ENCODE measurements around the gene CDC42EP5.
"Not testable (repeated sequence)": the region's sequence is repeated elsewhere in the genome, so short reads cannot be mapped to it uniquely, and the experiment has no call there.

CDC42EP5 gene

DNA sequence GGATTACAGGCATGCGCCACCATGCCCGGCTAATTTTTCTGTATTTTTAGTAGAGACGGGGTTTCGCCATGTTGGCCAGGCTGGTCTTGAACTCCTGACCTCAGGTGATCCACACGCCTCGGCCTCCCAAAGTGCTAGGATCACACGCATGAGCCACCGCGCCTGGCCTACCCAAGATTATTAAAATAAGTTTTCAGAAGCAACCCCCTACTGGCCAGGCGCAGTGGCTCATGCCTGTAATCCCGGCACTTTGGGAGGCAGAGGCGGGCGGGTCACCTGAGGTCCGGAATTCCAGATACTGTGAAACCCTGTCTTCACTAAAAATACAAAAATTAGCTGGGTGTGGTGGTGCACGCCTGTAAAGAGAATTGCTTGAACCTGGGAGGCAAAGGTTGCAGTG is 26.7 kb downstream of the CDC42EP5 start:
- not testable (repeated sequence) for DNase-seq

DNA sequence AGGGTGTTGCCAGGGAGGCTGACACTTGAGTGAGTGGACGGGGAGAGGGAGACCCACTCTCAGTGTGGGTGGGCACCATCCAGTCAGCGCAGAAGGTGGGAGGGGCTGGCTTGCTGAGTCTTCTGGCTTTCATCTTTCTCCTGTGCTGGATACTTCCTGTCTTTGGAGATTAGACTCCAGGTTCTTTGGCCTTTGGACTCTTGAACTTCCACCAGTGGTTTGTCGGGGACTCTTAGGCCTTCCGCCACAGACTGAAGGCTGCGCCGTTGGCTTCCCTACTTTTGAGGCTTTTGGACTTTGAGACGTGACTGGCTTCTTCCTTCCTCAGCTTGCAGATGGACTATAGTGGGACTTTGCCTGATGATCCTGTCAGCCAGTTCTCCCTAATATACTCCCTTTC is 28.4 kb downstream of the CDC42EP5 start:
- no peak for DNase-seq

DNA sequence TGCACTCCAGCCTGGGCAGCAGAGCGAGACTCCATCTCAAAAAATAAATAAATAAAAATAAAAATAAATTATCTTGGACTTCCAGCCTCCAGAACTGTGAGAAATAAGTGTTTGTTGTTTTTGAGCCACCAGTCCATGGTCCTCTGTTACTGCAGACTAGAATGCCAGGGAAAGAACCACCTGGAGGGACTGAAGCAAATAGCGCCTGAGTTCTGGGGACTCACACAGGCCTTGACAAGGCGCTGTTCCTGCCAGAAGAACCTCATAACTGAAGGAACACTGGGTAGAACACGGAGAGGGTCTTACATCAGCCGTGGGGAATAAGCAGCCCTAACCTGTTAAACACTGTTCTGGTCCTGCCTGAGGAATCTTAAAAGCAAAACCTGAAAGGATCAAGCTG is 32.5 kb downstream of the CDC42EP5 start:
- DNase-seq = no peak

DNA sequence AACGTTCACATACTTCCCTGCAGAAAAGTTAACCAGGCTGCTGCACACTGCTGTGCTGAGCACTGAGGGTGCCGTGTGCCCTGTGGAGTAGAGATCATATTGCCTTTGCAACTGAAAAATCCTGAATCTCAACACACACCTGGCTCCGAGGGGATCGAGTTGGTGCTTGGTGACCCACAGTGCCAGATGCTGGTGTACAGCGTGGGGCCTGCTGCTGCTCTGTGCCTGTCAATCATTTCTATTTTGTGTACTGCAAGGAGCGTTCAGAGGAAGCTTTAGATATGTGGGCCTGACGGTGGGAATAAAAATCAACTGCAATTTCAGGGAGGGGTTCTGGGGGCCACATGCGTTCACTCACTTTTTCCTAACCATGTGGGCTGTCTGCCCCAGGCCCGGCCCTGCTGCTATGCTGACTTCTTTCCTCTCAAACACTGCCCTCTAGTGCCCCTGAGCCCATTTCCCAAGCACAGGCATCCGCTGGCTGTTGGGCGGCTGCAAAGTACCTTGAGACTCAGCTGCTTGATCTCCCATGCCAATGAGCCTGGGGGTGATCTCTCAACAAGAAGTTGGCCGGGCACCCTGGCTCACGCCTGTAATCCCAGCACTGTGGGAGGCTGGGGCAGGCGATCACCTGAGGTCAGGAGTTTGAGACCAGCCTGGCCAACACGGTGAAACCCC is 33.8 kb downstream of the CDC42EP5 start:
- no peak for DNase-seq

DNA sequence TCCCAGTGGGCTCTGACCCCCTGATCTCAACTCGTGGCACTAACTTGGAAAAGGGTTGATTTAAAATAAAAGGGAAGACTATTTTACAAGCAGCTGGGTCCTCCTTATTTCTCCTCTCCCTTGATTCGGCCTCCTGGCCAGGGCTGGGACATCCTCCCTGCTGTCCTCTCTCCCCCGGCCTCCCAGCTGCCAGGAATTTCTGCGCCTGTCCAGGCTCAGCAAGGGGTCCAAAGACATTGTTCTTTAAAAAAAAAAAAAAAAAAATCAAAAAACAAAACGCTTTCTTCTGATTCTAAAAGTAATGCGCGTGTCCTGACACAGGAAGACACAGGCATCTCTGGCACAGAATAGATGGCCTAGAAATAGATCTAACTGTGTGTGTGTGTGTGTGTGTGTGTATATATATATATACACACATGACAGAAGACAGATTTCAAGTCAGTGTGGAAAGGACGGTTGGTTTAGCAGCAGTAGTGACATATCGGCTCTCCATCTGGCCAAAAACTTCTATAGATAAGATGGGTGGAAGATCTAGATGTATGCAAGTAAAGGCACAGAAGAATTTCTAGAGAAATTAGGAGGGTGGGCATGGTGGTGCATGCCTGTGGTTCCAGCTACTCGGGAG is 36.4 kb downstream of the CDC42EP5 start:
- DNase-seq = no peak

DNA sequence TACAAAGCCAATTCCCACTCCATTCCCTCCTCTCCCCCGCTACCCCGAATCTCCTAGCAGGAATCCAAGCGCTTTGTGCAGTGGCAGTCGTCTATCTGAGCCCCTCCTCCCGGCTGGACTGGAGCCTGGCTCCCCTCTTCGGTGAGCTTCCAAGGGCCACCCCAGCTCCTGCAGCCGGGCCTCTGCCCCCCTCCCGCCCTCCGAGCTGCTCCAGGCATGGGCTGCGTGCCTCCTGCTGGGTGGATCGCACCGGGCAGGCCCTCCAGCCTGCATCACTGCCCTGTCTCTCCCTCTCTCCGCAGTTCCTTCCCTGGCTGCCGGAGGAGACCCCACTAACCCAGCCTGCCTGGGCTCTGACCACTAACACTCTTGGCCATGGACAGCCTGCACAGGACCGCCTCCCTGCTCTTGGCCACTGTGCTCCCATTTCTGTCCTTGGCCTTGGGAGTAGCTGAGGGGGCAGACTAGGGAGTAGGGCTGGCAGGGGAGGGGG is 37.0 kb downstream of the CDC42EP5 start:
- DNase-seq = no peak

DNA sequence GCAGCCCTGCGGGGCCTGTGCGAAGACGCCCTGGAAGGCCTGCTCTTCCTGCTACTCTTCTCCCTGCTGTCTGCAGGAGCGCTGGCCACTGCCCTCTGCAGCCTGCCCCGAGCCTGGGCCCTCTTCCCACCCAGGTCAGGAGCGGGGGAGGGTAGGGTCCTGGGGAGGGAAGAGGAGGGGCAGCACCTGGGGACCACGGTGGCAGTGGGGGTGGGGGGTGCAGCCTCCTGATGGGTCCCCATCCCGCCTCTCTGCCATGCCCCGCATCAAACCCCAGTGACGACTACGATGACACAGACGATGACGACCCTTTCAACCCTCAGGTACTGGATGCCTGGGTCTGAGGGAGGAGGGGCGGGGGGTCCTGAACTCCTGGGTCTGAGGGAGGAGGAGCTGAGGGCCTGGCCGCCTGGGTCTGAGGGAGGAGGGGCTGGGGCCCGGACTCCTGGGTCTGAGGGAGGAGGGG is 37.5 kb downstream of the CDC42EP5 start:
- DNase-seq = no peak

DNA sequence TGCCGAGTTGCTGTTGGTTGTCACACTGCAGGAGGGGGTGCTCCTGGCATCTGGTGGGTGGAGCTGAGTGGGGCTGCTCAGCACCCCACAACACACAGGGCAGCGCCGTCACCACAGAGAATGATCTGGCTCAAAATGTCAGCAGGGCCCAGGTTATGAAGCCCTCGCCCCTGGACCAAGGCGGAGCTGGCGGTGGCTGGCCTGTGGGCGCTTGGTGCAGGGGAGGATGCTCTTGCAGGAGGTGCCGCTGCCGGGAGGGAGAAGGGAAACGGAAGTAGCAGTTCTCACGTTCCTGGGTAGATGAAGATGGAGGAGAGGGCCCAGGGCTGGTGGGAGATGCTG is 38.3 kb downstream of the CDC42EP5 start:
- DNase-seq = no peak

DNA sequence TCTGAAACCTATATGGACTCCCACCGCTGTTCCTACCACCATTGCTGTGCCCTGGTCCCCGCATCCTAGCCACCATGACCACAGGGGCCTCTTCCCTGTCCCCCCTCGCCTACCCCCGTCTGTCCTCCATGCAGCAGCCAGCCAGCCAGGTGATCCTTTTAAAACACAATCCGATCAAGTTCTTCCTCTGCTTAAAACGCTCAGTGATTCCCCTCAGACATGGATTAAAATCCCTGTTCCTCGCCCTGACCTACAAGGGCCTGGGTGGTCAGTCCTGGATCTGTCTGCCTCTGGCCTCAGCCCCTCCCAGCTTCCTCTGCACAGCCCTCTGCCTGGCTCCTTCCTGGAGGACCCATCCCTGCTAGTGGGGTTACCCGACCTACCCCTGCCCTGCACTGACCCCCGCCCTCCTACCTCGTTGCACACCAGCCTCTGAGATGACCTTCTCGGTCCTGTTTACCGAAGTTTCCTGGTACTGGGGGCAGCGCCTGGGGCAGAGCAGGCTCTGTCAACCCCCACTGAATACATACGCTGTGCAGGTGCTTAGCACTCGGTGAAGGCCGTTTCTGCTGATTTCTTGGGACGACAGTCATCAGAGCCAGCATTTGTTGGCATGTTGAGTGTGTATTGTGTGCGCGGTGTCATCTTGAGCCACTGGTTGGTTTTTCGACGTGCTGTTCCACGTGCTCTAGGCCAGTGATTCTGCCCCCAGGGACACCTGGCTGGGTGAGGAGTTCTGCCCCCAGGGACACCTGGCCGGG is 38.8 kb downstream of the CDC42EP5 start:
- DNase-seq = no peak

DNA sequence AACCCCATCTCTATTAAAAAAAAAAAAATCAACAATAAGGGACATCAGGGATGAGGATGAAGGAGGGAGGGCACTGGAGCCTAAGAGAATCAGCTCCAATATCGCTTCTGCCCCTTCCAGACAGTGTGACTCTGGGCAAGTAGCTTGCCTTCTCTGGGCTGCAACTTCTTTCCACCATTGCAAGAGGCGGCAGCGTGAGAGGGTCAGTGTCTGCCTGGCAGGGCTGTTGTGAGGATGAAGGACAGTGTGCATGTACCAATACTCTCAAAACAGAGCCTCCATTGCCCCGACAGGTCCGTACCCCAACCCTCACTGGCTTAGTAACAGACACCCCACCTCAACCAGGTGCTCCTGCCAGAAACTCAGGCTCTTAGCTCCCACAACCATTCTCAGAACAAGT is 39.4 kb downstream of the CDC42EP5 start:
- no peak for DNase-seq

DNA sequence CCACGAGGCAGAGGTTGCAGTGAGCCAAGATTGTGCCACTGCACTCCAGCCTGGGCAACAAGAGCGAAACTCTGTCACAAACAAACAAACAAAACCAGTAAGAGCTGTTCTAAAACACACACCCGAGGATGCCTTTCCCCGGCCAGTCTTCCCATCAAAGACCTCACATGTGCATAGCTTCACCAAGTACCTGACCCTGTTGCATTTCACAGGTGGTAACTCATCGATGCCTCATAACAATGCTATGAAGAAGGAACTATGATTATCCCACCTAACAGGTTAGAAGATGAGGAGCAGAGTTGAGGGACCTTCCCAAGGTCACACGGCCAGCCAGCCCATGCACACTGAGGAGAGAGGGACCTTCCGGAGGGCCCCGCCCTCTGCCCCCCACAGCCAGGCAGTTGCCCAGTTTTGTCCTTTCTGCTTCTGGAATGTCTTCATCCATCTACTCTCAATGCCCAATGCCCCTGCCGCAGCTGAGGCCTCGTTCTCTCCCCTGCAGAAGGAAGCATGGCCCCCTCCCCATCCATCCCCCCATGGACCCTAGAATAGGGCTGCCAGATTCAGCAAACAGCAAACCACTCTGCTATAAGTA is 40.9 kb downstream of the CDC42EP5 start:
- DNase-seq = no peak

DNA sequence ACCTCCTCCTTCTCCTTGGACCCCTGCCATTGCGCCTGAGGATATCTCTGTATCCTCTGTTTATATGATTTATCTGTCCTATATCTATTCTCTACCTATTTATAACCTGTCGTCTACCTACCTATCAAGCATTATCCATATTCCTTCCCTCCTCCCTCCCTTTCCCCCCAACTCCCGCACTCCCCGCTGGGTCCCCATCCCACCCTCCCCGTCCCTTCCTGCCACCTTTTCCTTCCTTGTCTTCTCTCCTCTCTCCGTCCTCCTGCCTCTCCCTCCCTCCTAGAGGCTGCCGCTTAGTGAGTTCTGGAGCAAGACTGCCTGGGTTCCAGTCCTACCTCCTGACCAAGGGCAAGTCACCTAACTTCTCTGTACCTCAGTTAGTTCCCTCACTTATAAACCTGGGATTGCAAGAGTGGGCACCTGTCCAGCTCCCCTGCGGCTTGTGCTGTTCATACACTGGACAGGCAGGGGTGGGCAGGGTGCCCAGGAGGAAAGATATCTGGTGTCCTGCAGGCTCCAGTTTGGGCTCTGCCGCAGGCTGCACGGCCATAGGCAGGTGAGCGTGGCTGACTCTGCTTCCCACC is 41.7 kb downstream of the CDC42EP5 start:
- DNase-seq = no peak

DNA sequence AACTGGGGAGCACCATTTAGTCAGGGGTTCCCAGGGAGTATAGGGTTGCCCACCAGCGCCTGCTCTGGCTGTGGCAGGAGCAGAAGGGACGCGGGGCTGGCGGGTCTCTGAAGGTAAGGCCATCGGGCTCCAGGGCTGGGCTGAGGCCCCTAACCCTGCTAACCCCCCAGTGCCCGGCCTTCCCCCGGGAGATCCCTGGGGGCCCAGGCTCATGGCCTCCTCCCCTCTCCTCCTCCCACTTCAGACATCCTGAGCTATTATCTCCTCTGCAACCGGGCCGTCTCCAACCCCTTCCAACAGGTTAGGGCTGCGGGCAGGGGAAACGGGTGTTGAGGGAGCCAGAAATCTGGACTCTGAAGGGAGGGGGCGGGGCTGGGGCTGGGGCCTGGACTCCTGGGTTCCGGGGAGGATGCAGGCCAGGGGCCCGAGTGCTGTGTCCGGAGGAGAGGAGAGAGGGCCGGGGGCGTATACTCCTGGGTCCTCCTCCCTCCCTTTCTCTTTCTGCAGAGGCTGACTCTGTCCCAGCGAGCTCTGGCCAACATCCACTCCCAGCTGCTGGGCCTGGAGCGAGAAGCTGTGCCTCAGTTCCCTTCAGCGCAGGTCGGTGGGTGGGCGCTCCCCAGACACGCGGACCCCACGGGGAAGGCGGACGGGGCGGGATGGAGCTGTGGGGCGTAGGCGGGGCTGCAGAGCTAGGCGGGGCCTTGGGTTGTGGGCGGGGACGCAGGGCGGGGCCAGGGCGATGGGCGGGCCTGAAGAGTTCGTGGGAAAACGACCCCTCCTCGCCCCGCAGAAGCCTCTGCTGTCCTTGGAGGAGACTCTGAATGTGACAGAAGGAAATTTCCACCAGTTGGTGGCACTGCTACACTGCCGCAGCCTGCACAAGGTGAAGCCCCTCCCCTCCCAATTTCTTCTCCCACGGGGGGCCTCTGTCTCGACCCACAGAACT is 42.5 kb downstream of the CDC42EP5 start:
- no peak for DNase-seq

DNA sequence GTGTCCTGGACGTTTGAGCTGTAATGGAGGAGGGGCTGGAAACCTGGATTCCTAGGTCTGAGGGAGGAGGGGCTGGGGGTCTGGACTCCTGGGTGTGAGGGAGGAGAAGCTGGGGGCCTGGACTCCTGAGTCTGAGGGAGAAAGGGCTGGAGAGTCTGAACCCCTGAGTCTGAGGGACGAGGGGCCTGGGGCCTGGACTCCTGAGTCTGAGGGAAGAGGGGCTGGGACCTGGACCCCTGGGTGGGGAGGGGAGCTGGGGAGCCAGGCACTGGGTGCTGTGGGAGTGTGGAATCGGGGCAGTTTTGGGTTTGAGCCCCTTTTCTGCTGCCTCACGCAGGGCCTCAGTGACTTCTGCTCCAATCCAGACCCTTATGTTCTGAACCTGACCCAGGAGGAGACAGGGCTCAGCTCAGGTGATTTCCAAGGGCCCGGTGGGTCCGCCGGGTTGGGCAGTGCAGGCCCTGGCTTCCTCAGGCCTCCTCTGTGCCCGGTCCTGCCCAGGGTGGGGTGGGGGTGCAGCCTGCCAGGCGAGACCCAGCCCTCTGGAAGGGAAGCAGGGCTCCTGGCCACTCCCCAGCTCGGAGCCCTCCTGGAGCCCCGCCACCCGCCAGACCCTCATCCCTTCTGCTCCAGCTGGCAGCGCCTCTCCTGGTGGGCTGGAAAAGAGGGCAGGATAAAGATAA is 43.4 kb downstream of the CDC42EP5 start:
- no peak for DNase-seq

DNA sequence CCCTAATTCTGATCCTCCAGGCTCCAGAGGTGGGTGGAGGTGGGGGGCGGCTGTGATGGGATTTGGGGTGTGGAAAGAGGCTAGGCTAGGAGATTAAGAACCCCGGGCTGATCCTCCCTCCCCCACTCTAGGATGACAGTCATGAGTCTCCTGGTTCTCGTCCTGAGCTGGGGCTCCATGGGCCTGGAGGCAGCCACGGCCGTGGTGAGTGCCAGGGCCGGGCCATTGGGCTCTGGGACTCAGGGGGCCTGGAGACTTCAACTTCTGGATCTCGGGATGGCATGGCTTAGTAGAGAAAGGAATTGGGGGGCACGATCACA is 44.0 kb downstream of the CDC42EP5 start:
- no peak for DNase-seq

DNA sequence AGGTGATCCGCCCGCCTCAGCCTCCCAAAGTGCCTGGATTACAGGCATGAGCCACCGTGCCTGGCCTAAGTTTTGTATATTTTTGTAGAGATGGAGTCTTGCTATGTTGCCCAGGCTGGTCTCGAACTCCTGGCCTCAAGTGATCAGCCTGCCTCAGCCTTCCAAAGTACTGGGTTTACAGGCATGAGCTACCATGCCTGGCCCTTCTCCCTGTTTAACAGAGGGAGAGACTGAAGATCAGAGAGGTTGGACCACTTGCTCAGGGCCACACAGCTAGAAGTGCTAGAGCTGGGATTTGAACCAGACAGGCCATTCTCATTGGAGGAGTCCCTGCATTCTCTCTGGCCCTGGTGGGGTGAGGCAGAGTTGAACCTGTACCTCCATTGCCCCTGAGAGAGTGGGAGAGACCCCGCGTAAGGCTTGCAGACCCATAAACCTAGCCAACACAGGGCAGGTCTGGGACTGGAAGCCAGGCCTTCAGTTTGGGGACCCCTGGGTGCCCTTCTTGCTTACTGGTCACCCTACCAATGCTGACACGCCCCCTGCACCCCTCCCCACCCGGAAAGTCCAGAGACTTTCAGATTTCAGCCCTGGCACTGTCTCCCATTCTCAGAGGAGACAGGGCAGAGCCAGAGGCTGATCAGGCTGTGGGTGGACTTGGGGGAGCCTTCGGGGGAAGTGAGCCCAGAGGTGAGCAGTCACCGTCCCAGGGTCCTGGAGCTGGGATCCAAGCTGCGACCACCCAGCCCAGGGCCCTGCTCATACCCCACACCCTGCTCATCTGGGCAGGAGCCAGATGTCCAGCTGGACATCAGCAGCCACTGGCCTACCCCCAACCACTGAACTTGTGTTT is 44.5 kb downstream of the CDC42EP5 start:
- DNase-seq = no peak

DNA sequence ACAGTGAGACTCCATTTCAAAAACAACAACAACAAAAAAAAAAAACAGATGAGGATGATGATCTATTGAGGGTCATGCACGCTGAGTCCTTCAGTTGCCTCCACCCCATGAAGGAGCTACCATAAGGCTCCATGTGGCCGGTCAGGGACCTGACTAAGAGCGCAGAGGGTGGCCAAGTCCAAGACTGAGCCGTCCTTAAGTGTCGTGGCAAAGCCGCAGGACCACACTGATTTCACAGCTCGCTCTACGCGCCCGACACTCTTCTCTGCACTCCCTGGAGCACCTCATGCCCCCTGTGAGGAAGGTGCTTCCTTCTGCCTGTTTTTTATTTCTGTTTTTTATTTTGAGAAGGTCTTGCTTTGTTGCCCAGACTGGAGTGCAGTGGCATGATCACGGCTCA is 45.5 kb downstream of the CDC42EP5 start:
- DNase-seq = no peak

DNA sequence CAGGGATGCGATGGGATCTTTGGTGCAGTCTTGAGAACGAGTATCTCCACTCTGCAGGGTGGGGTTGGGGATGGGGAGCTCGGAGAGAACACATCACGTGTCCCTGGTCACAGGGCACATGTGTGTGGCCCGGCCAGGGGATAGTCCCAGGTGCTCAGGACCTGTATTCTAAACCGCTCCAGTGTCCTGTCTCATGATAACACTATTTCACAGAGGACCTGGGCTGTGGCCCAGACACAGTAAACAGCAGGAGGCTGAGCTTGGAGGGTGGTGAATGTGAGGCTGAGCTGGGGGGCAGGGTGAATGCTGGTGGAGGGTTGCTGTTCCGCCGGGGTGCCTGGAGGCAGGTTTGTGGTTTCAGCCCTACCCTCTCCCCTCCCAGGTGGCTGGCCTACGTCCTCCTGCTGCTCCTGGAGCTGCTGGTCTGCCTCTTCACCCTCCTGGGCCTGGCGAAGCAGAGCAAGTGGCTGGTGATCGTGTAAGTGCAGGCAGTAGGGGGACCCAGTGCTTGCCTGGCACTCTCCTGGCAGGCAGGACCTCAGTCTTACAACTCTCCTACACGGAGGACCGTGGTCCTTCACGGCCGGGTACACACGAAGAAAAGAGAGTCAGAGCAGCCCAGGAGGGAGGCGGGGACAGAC is 46.7 kb downstream of the CDC42EP5 start:
- no peak for DNase-seq

DNA sequence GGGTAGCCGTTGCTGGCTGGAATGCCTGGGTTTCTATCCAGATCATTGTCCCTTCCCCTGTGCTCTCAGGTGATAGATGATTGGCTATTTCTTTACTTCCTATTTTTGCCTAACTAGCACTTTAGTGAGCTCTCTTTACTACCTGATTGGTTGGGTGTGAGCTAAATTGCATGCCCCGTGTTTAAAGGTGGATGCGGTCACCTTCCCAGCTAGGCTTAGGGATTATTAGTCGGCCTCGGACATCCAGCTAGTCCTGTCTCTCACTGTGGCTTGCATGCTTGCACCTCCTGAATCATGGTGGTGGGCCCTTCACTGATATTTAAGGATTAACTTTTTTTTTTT is 47.7 kb downstream of the CDC42EP5 start:
- no peak for DNase-seq

DNA sequence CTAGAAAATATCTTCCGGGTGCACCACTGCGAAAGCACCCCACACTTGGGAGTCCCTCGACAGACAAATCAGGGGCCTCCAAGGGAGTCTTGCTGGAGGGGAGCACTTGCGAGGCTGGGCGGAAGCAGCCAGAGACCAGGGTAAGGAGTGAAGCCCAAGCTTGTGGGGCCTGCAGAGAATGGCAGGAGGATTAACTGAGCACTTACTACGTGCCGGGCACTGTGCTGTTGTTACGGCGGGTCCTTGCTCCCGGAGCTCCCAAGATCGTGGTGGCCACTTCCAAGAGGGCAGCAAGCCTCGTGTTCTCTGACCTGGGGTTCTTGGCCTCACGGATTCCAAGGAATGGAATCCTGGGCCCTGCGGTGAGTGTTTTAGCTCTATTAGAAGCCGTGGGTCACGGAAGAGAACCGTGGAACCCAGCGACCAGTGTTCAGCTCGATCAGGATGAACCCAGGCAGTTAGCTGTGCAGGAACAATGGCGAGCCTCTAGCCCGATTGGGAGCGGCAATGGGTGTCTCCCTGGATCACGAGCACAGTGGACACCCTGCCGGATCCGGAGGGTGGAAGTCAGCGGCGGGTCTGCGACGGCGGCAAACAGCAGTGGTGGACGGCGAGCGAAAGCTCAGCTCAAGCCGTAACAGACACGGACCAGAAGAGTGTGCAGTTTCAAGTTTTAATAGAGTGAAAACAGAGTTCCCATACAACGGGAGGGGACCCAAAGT is 48.3 kb downstream of the CDC42EP5 start:
- DNase-seq = no peak
